HG03469 (cell line): ENCODE measurements around the gene ANGPTL2.

Experiments
- ATAC-seq: cut with Tn5 transposase; IDR thresholded peaks from one replicate; pipeline ENCODE4 v1.9.1; 2021; ENCODE audit warnings: mild to moderate bottlenecking, moderate library complexity, moderate number of reproducible peaks; ENCODE audit not compliant: unreplicated experiment

Gene ANGPTL2

GRCh38 chr9:127055745-127056402, 66.6 kb downstream of the ANGPTL2 start:
- no peak for ATAC-seq

- ATAC-seq: no peak
Observed at GRCh38 chr9:127053960-127054359, 68.5 kb downstream of the ANGPTL2 start.

- ATAC-seq: no peak
Observed at GRCh38 chr9:127053057-127053821, 69.2 kb downstream of the ANGPTL2 start.

DNA sequence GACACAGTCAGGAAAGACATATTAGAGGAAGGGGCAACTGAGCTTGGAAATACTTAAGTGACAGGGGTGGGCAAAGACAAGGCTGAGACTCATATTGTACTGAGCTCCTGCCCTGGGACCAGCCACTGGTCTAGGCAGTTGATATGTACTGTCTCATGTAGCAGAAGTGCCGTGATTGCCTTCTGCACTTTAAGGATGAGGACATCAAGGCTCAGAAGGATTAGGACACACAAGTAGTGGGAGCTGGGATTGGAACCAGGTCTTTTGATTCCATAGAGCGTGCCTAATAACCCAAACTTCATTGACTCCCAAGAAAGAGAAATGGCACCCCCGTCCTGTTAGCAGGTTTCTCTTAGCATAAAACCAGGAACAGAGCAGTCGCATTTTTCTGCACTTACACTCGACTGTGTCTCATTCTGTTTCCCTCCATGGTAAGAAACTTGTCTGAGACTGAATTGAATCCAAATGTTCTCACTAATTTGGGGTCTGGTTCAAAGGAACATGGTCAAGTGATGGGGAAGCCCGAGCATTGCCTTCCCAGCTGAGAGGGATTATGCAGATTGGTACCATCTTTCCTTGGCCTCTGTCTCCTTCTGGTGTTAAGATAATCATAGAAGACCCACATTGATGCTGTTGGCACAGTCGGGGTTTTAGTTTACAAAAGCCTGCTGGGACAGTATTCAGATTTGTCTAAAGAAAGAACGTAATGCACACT, 70.4 kb downstream of the ANGPTL2 start:
- ATAC-seq: no peak

DNA sequence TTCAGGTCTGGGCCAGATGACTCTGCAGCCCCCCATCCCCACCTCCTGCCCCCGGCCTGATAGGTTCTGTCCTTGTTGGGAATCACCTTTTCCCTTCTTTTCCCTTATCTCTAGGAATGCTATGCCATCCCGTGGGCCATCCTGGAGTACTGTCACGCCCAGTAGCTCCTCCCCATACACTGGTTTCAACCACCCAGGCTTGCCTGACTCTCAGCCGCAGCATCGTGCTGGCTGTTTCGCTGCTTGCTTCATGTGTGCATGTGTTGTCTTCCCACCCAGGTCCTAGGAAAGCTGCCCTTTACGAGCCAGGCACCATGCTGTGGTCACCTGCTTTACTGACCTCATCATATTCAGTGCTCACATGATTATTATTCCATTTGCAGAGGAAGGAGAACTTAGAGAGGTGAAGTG, 71.8 kb downstream of the ANGPTL2 start:
- no peak for ATAC-seq

GRCh38 chr9:127050152-127050551, 72.3 kb downstream of the ANGPTL2 start:
- ATAC-seq: no peak

DNA sequence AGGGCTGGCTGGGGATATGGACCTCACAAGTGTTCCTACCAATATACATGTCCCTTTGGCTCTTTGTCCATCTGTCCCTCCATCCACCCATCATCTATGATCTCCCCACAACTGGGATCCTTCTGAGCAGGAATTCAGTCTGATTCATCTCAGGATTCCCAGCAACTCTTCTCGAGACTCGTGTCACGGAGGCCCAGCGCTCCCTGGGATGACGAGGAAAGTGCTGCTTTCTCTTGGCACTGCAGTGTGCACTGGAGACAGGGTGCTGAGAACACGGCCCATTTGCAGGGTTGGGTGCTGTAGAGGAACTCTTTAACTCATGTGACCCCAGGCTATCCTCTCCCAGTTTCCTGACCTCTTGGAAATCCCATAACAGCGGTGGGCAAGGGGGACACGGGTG, 72.9 kb downstream of the ANGPTL2 start:
- ATAC-seq: no peak

GRCh38 chr9:127049044-127049443, 73.4 kb downstream of the ANGPTL2 start:
- no peak for ATAC-seq

GRCh38 chr9:127047971-127048370, 74.5 kb downstream of the ANGPTL2 start:
- ATAC-seq: no peak

- ATAC-seq: no peak
Observed at GRCh38 chr9:127045148-127045547, 77.3 kb downstream of the ANGPTL2 start.

DNA sequence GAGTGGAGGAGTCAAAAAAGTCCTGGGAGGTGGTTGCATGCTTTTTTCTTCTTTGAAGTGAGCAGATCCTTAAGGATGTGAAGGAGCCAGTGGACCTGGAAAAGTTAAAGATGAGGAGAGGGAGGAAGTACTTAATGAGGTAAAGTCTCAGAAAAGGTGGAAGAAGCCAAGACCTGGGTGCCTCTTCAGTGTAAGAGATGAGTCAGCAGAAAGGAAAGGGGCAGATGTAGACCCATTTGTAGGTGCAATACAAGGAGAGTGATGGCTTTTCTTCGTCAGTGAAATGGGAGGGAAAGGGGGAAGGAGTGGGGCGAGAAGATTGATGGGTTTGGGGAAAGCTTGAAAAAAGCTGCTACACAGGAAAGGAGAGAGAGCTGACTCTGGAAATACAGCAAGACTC, 82.9 kb downstream of the ANGPTL2 start:
- no peak for ATAC-seq

DNA sequence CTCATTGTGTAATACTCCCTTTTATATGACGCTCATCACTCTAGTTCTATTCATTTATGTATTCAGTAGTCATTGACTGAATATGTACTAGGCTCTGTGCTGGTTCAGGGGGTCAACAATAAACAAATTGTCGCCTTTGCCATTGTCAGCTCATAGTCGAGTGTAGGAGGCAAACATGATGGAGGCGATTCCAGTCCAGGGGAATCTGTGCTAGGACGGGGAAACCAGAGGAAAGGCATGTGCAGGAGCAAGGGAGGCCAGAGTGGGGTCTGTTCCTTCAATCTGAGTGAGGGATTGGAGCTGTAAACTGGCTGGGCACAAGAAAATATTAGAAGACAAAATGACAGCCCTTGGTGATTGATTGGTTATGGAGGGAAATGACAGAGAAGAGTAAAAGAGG, 83.9 kb downstream of the ANGPTL2 start:
- no peak for ATAC-seq
